Activated T-cell treated with anti-CD3 and anti-CD28 coated beads, Interleukin-2, amount 50 U/mL, for 4 hours (primary cell): ENCODE results near the gene BASP1. TPM values are rescaled to one million over a fixed set of nuclear protein-coding genes. Genes with fewer than 3 reads are reported as not detected.

Experiments used
- ATAC-seq, 2 donors: fragments of 200-7000 bp; cut with Tn5 transposase; one replicate each; pipeline ENCODE4 v1.10.0; 2021
- DNase-seq: peaks from one replicate; pipeline ENCODE4 v3.0.0-alpha.2; 2020
- H3K27me3 Mint-ChIP-seq: one replicate; pipeline ENCODE4 v1.8.0; 2021; ENCODE audit warnings: low read depth, mixed read lengths
- H3K36me3 Mint-ChIP-seq: one replicate; pipeline ENCODE4 v1.8.0; 2022; ENCODE audit warnings: mixed read lengths; ENCODE audit not compliant: insufficient read depth
- H3K4me1 Mint-ChIP-seq: one replicate; pipeline ENCODE4 v1.8.0; 2021; ENCODE audit warnings: low read depth, mixed read lengths
- H3K4me3 Mint-ChIP-seq: one replicate; pipeline ENCODE4 v1.8.0; 2021; ENCODE audit warnings: mild to moderate bottlenecking, moderate library complexity, mixed read lengths
- H3K9me3 Mint-ChIP-seq: one replicate; pipeline ENCODE4 v1.8.0; 2021; ENCODE audit warnings: mixed read lengths
- total RNA-seq, 3 donors: library from RNA; stranded (reverse); gene quantifications; one replicate each; pipeline ENCODE4 v1.2.1, GENCODE V29; 2021

Gene BASP1, protein sequence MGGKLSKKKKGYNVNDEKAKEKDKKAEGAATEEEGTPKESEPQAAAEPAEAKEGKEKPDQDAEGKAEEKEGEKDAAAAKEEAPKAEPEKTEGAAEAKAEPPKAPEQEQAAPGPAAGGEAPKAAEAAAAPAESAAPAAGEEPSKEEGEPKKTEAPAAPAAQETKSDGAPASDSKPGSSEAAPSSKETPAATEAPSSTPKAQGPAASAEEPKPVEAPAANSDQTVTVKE
- total RNA-seq = 10 to 100 TPM in 1 of 3 donors, 1 to 10 TPM in 2; 4.3 to 12.3 (median 4.7) TPM

DNA sequence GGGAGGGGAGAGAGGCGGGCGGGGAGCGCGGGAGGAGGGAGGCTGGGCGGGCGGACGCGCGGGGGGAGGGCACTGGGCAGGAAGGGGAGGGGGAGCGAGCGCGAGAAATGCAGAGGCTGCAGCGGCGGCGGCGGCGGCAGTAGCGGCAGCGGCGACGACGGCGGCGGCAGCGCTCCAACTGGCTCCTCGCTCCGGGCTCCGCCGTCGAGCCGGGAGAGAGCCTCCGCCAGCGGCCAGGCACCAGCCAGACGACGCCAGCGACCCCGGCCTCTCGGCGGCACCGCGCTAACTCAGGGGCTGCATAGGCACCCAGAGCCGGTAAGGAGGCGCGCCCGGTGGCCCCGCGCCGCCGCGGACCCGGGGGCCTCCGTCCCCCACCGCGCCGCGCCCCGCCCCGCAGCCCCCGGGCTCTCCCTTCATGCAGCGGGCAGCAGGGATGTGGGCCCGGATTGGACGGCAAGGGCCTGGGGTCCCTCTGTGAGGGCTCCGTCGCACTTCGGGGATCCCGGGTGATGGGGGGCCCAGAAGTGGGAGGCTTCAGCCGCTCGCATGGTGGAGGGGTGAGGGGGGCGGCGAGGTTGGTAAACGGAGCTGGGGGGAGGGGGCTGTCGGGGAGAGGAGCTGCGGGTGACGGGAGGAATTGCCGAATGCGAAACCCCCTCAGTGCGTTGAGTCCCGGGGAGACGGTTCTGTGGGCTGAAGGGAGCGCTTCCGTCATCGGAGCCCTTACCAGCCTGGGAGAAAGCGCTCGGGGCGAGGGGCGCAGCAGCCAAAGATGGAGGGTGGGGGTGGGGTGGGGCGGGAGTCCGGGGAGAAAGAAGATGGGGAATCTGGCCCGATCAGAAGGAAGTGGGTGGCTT is at the start of gene BASP1:
Gene BASP1, plus strand, starts transcription at position 139 of the 860 bp plus-strand sequence. CDS start 57,586 bp downstream, outside the sequence.
- no peaks in the 10 kb centered on the region for H3K36me3 Mint-ChIP-seq
- DNase-seq (peak; percentile 11), ATAC-seq (peak; percentile 33 to 43)
- peak within 1 kb of the TSS; percentile 69 for H3K4me3 Mint-ChIP-seq
- peaks cover 39% of the 10 kb centered on the region for H3K27me3 Mint-ChIP-seq
- peaks cover 12% of the 10 kb centered on the region for H3K4me1 Mint-ChIP-seq
- no peaks in the 10 kb centered on the region for H3K9me3 Mint-ChIP-seq

DNA sequence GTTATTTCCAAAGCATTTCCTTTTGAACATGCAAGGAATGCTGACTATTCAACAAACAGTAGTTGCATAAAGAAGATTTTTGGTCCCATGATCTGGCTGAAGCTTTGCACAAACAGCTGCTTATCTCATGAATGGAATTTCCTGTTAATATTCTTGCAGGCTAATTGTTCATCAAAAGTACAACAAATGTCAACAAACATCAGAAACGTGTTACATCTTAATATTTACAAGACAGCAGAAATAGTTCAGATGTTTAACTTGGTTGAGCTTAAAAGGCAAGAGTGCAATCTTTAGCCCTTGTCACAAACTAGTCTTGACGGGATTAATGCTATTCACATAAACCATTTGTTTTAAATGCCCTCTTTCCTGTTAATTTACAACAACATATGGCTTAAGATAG is 47.9 kb upstream of the BASP1 start:
- Mint-ChIP-seq H3K4me3 (no peak overlapping the region), H3K36me3 (no peaks in the 10 kb centered on the region), H3K9me3 (no peaks in the 10 kb centered on the region), H3K27me3 (peaks cover 2% of the 10 kb centered on the region), H3K4me1 (no peaks in the 10 kb centered on the region)
- no peak for DNase-seq
- no peak for ATAC-seq

- Mint-ChIP-seq H3K4me3 (no peak overlapping the region), H3K36me3 (no peaks in the 10 kb centered on the region), H3K27me3 (peaks cover 2% of the 10 kb centered on the region), H3K4me1 (no peaks in the 10 kb centered on the region), H3K9me3 (no peaks in the 10 kb centered on the region)
- DNase-seq = no peak
- ATAC-seq = no peak
Observed at GRCh38 chr5:17172791-17173190, 44.6 kb upstream of the BASP1 start.

DNA sequence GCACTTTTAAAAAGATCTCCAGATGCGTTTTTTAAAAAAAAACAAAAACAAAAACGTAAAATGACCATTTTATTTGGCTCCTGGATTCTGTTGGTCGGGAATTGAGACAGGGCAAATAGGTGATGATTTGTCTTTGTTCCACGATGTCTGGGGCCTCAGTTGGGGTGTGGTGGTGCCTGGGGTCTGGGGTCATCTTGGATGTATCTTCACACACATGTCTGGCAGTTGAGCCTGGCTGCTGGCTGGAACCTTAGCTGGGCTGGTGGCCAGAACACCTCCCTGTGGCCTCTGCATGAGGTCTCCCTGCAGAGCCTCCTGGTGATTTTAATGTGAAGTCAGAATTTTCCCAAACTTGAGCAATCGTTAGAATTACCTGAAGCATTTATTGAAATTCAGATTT is 42.5 kb upstream of the BASP1 start:
- DNase-seq (no peak), ATAC-seq (no peak)
- no peaks in the 10 kb centered on the region for H3K9me3 Mint-ChIP-seq
- H3K36me3 Mint-ChIP-seq = no peaks in the 10 kb centered on the region
- no peaks in the 10 kb centered on the region for H3K4me1 Mint-ChIP-seq
- no peak overlapping the region for H3K4me3 Mint-ChIP-seq
- peaks cover 2% of the 10 kb centered on the region for H3K27me3 Mint-ChIP-seq

DNA sequence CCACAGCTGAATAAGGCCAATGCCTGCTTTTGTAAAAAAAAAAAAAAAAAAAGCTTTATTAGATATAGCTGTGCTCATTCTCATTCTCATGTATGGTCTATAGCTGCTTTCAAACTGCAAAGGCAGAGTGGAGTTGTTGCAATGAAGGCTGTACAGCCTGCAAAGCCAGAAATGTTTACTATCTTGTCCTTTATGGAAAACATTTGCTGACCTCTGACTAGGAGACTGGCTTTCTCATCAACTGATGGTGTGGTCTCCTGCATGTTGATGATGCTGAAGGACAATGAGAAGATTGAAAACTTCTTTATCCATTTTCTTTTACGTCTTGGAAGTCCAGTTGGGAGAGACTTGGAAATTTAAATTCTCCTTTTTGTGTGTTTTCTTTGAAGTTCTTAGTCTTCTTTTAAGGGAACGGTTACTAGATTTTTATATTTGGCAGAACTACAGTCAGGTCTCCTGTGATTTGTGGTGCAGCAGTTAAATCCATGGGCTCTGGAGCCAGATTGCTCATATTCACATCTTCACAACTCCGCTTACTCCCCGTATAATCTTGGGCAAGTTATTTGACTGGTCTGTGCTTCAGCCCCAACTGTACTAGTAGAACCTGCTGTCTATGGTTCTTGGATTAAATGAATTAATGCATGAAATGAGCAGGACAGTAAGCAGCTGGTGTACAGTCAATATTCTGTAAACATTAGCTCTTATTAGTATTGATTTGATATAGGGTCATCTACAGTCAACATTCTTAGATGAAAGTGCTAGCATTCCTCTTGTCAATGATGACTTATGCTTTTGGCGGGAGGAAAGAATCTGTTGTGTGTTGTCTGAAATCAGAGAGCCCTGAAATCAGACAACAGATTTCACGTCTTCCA is 39.7 kb upstream of the BASP1 start:
- no peaks in the 10 kb centered on the region for H3K9me3 Mint-ChIP-seq
- ATAC-seq (no peak), DNase-seq (no peak)
- H3K4me1 Mint-ChIP-seq = no peaks in the 10 kb centered on the region
- no peak overlapping the region for H3K4me3 Mint-ChIP-seq
- no peaks in the 10 kb centered on the region for H3K27me3 Mint-ChIP-seq
- H3K36me3 Mint-ChIP-seq = no peaks in the 10 kb centered on the region

DNA sequence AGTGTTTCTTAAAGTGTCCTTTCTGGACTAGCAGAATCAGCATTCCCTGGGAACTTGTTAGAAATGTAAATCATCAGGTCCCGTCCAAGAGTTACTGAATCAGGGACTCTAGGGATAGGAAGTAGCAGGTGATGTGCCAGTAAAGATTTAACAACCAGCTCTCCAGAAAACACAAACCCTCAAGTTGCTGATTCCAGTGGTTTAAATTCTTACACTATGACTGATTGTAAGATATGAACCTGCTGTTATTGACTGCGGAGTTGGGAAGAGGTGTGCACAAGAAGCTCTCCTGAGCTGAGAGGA is 39.1 kb upstream of the BASP1 start:
- H3K9me3 Mint-ChIP-seq = no peaks in the 10 kb centered on the region
- H3K4me1 Mint-ChIP-seq = no peaks in the 10 kb centered on the region
- no peak overlapping the region for H3K4me3 Mint-ChIP-seq
- no peaks in the 10 kb centered on the region for H3K27me3 Mint-ChIP-seq
- DNase-seq (no peak), ATAC-seq (no peak)
- H3K36me3 Mint-ChIP-seq = no peaks in the 10 kb centered on the region

GRCh38 chr5:17180330-17180843 is 37.0 kb upstream of the BASP1 start:
- DNase-seq (no peak), ATAC-seq (no peak)
- Mint-ChIP-seq H3K9me3 (no peaks in the 10 kb centered on the region), H3K4me1 (no peaks in the 10 kb centered on the region), H3K27me3 (no peaks in the 10 kb centered on the region), H3K4me3 (no peak overlapping the region), H3K36me3 (no peaks in the 10 kb centered on the region)

- Mint-ChIP-seq H3K4me3 (no peak overlapping the region), H3K9me3 (no peaks in the 10 kb centered on the region), H3K4me1 (no peaks in the 10 kb centered on the region), H3K36me3 (no peaks in the 10 kb centered on the region), H3K27me3 (no peaks in the 10 kb centered on the region)
- ATAC-seq (peak; percentile 67 to 77), DNase-seq (no peak)
Observed at GRCh38 chr5:17180864-17181723, 36.3 kb upstream of the BASP1 start.

DNA sequence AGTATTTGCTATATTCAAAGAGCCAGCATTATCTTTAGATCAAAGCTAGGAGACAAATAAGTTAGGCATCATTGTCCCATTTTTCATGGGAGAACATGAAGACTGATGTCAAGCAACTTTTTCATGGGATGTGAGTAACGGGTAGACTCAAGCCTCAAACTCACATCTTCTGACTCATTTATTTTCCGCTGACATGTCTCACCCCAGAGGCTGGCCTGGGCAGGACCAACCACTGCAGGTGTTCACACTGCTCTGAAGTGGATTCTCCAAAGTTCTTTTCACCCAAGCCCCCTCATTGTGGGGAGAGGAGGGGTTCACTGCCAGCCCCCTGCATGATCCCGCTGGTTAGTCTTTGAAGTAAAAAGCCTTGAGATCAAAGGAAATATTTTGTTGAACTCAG is 34.9 kb upstream of the BASP1 start:
- no peaks in the 10 kb centered on the region for H3K9me3 Mint-ChIP-seq
- H3K36me3 Mint-ChIP-seq = no peaks in the 10 kb centered on the region
- ATAC-seq = no peak
- no peaks in the 10 kb centered on the region for H3K4me1 Mint-ChIP-seq
- no peak for DNase-seq
- H3K27me3 Mint-ChIP-seq = peaks cover 2% of the 10 kb centered on the region
- no peak overlapping the region for H3K4me3 Mint-ChIP-seq

- no peak overlapping the region for H3K4me3 Mint-ChIP-seq
- ATAC-seq = no peak
- no peaks in the 10 kb centered on the region for H3K9me3 Mint-ChIP-seq
- no peaks in the 10 kb centered on the region for H3K4me1 Mint-ChIP-seq
- no peak for DNase-seq
- H3K36me3 Mint-ChIP-seq = no peaks in the 10 kb centered on the region
- peaks cover 2% of the 10 kb centered on the region for H3K27me3 Mint-ChIP-seq
Observed at GRCh38 chr5:17182981-17183380, 34.5 kb upstream of the BASP1 start.

DNA sequence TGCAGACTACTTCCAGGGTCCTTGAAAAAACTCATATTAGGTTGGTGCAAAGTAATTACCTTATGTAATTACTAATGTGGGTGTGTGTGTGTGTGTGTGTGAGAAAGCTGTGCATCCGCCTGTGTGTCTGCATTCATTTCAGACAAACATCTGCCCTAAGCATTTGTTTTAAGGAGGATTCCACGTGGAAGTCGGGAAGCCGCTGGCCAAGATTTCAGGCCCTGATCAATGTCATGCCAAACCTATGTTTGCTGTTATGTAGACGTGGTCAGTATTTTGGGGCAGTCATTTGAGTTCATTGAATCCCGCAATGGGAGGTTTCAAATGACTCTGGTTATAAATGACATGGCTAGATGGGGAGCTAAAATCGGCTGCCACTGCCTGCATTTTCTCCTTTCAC is 33.6 kb upstream of the BASP1 start:
- Mint-ChIP-seq H3K4me3 (no peak overlapping the region), H3K9me3 (no peaks in the 10 kb centered on the region), H3K36me3 (no peaks in the 10 kb centered on the region), H3K4me1 (no peaks in the 10 kb centered on the region), H3K27me3 (peaks cover 4% of the 10 kb centered on the region)
- ATAC-seq (no peak), DNase-seq (no peak)

- ATAC-seq (no peak), DNase-seq (no peak)
- Mint-ChIP-seq H3K4me1 (no peaks in the 10 kb centered on the region), H3K4me3 (no peak overlapping the region), H3K27me3 (peaks cover 8% of the 10 kb centered on the region), H3K36me3 (no peaks in the 10 kb centered on the region), H3K9me3 (no peaks in the 10 kb centered on the region)
Observed at GRCh38 chr5:17184588-17184987, 32.8 kb upstream of the BASP1 start.

DNA sequence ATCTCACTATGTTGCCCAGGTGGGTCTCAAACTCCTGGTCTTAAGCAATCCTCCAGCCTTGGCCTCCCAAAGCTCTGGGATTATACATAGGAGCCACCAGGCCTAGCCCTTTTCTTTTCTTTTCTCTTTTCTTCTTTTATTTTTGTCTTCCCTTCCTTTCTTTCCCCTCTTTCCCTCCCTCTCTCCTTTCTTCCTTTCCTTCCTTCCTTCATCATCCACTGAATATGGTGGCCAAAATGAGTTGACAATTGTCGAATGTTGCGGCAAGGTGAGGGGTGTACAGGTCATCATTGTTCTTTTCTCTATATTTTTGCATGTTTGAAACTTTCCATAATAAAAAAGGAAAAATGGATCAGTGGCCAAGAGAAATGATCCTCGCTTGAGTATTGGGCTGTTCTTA is 32.1 kb upstream of the BASP1 start:
- no peak overlapping the region for H3K4me3 Mint-ChIP-seq
- peaks cover 8% of the 10 kb centered on the region for H3K27me3 Mint-ChIP-seq
- H3K4me1 Mint-ChIP-seq = no peaks in the 10 kb centered on the region
- no peak for DNase-seq
- H3K9me3 Mint-ChIP-seq = no peaks in the 10 kb centered on the region
- H3K36me3 Mint-ChIP-seq = no peaks in the 10 kb centered on the region
- no peak for ATAC-seq

GRCh38 chr5:17185773-17186172 is 31.7 kb upstream of the BASP1 start:
- Mint-ChIP-seq H3K4me1 (no peaks in the 10 kb centered on the region), H3K9me3 (no peaks in the 10 kb centered on the region), H3K27me3 (peaks cover 8% of the 10 kb centered on the region), H3K4me3 (no peak overlapping the region), H3K36me3 (no peaks in the 10 kb centered on the region)
- no peak for DNase-seq
- no peak for ATAC-seq
